HG03045 (cell line): ENCODE results near the gene IRF2BP2.

ENCODE experiments used
- ATAC-seq: cut with Tn5 transposase; IDR thresholded peaks from one replicate; pipeline ENCODE4 v1.9.1; 2021; ENCODE audit warnings: mild to moderate bottlenecking, moderate library complexity; ENCODE audit not compliant: unreplicated experiment

IRF2BP2 gene

GRCh38 chr1:234614081-234614489, 4.1 kb upstream of the IRF2BP2 start:
- ATAC-seq = no peak

DNA sequence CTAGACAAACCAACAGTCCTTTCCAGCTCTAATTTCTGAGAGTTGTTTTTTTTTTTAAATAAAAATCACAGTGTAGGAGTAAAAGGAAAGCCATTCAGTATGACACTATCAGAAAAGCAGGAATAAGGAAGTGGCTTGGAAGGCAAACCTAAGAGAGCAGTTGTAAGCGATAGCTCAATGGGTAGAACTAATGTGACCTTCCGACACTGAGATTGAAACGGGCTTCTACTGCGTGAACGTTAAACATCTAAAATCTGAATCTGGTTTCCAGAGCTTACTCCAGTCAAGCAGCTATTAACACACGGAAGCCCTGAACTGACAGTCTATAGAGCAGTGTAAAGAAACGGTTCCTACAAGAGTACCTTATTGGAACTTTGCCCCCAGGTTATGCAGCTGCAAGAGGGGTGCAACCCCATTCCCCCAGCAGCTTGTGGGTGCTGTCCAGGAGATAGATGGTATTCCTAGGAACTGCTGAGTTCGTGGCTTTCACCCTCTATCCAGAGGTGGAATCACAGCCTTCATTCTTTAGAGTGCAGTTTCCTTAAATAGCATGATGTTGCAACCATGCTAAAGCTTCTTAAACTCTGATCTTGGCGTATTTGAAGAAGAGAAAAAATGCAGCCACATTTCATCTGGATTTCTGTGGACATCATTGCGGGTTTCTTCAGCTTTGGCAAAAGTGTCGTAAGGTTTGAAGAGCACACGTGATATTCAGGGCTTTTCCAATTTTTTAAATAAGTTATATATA, 3.3 kb upstream of the IRF2BP2 start:
- no peak for ATAC-seq

DNA sequence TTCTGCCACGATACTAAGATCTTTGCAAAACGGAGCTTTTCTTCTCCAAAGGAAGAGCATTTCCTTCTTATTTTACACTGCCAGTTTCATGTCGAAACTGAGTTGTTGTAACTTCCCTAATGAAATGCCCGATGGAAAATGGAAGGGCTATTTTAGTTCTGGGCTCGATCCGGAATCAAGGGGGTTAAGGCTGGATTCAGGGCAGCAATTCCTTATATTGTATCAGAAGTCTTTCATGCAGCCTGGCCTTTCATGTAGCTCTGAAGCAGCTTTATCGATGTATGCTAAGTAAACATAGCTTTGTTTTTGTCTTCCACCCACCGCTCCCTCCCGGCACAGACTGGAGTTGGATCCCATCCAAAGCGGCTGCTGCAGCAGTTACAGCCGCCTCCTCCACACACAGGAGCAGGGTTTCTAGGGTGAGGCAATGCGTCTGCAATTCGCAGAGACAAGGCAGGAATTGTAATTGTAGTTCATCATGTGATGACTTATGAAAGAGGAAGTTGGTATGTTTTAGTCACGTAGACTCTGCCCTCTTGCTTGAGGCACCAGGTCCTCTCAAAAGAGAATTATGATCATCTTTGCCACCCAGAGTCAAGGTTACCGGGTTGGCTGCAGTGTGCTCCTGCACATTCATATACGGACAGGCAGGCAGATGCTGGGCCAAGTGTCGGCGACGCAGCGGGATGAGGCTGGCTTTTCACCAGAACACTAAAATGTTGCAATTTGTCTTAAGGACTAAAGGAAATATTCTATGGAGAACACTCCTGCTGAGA, 2.6 kb upstream of the IRF2BP2 start:
- no peak for ATAC-seq

GRCh38 chr1:234611847-234612351, 1.9 kb upstream of the IRF2BP2 start:
- ATAC-seq = no peak

GRCh38 chr1:234611225-234611846, 1.4 kb upstream of the IRF2BP2 start:
- peak; percentile 20 for ATAC-seq

- ATAC-seq = peak; percentile 52
Observed at GRCh38 chr1:234610666-234611224, 767 bp upstream of the IRF2BP2 start.

GRCh38 chr1:234609691-234610042, 311 bp downstream of the IRF2BP2 start:
- ATAC-seq = no peak

DNA sequence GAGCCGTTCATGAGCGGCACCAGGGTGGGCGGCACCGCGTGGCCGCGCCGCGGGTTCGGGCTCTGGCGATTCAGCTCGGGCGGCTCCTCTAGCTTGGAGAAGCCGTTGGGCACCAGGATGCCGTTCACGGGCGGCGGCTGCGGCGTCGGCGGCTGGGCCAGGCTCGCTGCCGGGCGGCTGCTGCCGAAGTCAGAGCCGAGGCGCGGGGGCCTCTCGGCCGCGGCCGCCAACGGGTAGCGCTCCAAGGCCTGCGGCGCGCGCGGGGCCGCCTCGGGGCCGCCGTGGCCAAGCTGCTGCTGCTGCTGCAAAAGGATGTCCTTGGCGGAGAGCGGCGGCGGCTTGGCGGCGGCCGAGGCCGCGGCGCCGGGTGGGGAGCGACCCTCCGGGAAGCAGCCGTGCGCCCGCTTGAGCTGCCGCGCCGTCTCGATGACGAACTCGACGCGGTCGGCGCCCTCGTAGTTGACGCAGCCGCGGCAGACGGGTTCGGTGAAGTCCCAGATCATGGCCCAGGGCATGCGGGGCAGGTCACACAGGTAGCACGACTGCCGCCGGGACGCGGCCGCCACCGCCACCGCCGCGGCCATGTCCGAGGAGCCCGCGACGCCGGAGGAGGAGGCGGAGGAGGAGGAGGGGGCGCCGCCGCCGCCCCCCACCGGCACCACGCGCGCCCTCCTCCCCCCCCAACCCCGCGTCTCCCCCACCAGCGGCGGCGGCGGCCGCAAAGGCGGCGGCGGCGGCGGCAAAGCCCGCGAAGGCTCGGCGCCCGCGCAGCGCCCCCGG, 877 bp downstream of the IRF2BP2 start:
- ATAC-seq = no peak

DNA sequence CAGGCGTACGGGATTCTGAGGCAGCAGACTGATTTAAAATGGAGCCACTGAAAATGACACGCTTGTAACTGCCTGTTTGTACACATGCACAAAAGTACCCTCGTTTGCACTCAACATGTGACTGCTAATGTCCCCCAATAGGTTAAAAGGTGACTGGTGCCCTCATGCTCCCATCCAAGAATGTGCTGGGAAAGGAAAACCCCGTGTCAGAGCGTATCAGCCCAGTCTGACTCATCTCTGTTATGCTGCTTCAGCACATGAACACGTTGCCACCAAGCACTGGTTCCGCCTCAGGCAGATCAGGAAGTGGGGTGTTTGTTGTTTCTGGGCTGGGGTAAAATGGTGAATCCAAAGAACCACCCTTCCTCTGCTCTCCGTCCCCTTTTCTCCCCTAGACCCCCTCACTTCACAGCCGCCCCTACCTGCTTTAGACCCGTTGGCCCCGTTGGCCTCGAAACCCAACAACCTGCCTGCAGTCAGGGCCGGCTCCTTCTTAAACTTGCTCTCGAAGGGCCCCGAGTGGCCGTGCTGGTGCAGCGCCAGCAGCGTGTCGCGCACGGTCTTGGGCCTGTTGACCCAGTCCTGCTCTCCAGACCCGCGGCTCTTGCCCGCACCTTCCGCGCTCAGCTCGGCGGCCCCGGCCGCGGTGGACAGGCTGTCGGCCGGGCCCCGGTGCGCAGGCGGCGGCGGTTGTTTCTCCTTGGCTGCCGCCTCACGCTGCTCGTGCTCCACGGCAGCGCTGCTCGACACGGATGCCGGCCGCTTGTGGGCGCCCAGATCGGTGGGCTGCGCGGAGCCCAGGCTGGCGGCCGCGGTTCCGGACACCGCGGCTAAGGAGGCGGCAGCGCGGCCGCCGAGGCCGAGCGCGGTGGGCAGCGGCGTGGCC, 1.7 kb downstream of the IRF2BP2 start:
- ATAC-seq = no peak

DNA sequence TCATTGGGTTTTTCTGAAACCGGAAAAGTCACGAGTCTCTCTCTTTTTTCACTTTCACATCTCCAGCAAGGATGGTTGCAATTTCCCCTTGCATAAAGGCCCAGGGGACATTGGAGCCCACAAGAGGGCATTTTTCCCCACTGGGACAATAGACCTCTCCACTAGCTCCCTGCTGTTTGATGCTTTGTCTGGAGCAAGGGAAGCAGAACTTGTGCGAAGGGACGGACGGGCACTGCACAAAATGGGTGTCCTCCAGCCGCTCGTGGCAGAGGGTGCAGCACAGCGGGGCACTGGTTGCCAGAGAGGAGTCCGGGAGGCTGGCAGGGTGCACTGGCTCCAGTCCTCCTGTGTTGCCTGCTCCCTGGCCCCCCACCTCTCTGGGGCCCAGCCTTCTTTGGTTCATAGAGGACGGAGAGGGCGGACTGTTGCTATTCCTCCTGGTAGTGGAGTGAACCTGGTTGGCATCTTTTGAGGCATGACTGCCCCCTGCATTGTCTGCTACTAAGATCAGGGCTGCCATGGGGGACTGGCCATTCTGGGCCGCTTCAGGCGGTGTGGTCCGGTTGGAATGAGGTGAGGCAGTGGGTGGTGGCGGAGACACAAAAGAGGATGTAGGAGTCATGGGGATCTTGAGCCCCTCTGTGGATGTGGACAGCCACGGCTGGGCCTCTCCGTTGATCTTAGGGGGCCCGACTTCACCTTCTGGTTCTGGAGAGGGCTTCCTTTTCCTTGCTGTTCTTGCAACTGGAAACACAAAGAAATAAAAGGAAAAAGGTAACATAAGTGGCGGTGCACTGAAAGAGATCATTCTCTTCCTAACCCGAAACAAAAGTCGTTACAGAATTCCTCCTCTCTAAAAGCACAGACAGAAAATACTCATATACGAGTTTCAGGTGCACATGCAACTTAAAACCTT, 2.6 kb downstream of the IRF2BP2 start:
- ATAC-seq = no peak

- ATAC-seq = no peak
Observed at GRCh38 chr1:234606784-234607108, 3.2 kb downstream of the IRF2BP2 start.

GRCh38 chr1:234605983-234606783, 3.8 kb downstream of the IRF2BP2 start:
- no peak for ATAC-seq

DNA sequence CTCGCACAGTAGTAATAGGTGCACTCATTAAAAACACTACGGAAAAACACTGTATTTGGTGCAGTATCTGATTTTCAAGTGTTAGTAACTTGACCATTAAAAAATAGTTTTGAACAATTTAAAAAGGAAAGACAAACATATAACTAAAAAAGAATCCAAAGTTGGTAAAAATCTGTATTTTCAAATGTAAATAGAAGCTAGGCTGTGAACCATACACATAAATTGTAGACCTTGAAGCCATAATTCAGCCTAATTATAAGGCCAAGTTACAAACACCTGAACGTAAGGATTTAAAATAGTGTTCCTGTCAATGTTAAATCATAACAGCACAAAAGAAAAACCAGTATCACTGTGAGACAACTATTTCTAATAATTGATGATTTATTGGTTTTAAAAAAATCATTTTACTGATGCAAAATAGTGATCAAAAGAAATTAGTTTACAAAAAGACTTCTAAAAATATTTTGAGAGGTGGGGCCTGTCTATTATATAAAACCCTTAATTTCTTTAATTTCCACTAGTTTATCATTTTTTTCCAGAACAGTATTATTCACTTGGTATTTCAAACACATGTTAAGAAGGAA, 4.5 kb downstream of the IRF2BP2 start:
- ATAC-seq = no peak

DNA sequence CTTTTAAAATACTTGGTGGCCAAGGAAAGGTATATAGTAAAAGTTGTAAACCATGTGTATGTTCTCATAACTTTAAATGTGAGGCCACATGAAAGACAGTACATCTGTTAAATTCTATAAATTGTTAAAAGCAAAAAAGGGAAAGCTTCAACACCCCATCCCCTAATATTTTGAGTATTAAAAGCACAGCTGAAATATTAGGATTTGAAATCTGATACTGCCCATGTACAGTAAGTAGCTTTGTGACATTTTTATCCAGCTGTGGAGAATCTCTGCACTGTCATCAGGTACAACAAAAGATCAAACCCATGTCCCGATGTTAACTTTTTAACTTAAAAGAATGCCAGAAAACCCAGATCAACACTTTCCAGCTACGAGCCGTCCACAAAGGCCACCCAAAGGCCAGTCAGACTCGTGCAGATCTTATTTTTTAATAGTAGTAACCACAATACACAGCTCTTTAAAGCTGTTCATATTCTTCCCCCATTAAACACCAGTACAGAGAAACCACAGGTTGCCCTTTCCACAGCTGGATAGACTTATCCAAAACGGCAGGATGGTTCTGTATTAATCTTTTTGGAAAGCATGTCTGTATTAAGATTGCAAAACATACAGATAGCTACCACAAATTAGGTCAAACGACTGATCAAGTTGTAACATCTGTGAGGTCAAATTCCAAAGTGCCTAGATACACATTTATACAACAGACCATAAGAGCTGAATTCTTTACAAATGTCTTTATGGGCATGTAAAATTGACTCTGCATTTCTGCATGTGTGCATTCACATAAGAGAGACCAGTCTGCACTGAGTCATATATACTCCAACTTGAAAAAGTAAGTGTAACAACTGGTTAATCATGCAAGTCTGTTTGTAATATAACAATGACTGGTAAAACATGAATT, 5.2 kb downstream of the IRF2BP2 start:
- no peak for ATAC-seq

GRCh38 chr1:234603221-234604204, 6.5 kb downstream of the IRF2BP2 start:
- ATAC-seq = no peak
